Measurements from ENCODE around the gene CFAP69. TPM values are rescaled to one million over a fixed set of nuclear protein-coding genes. Genes with fewer than 3 reads are reported as not detected.

CFAP69 gene
- total and polyA plus RNA-seq, 2 of the 8 experiments (the other 6 are each of a cell fraction or from before 2014, with no cell fraction given) = 1.00 to 3.8 TPM

Small RNA genes lying within 50 kb of the gene (small RNA-seq; reads per million reads assigned to genes)
- gene RF00019 (ENCODE audit: insufficient read depth) = not detected

Other genes with a start within 250 kb of the CFAP69 start
- 8.1 and 9.5 TPM in 2 replicates for gene STEAP1, start 90.7 kb upstream of the CFAP69 start, total RNA-seq (2021; fragmentation: NEBNext Ultra II Directional; extraction: Animal tissue kit (Norgen Biotek cat#: 25700))
- gene STEAP1, start 90.7 kb upstream of the CFAP69 start, polyA plus RNA-seq (2011; rRNA removed) = 3.6 and 9.2 TPM in 2 replicates
- gene STEAP2, start 33.4 kb upstream of the CFAP69 start, total RNA-seq (2021; fragmentation: NEBNext Ultra II Directional; extraction: Animal tissue kit (Norgen Biotek cat#: 25700)) = 17.4 and 18.4 TPM in 2 replicates
- gene STEAP2, start 33.4 kb upstream of the CFAP69 start, polyA plus RNA-seq (2011; rRNA removed) = 9.4 and 13.4 TPM in 2 replicates
- not detected in 2 replicates for gene FAM237B, start 76.1 kb downstream of the CFAP69 start, total RNA-seq (2021; fragmentation: NEBNext Ultra II Directional; extraction: Animal tissue kit (Norgen Biotek cat#: 25700))
- gene FAM237B, start 76.1 kb downstream of the CFAP69 start, polyA plus RNA-seq (2011; rRNA removed) = not detected in 2 replicates
- 21.2 and 25.0 TPM in 2 replicates for gene GTPBP10, start 101.5 kb downstream of the CFAP69 start, total RNA-seq (2021; fragmentation: NEBNext Ultra II Directional; extraction: Animal tissue kit (Norgen Biotek cat#: 25700))
- 3.3 and 4.4 TPM in 2 replicates for gene GTPBP10, start 101.5 kb downstream of the CFAP69 start, polyA plus RNA-seq (2011; rRNA removed)
- gene CLDN12, start 158.3 kb downstream of the CFAP69 start, total RNA-seq (2021; fragmentation: NEBNext Ultra II Directional; extraction: Animal tissue kit (Norgen Biotek cat#: 25700)) = 47.3 and 49.2 TPM in 2 replicates
- 124 and 127 TPM in 2 replicates for gene CLDN12, start 158.3 kb downstream of the CFAP69 start, polyA plus RNA-seq (2011; rRNA removed)
- gene PTTG1IP2, start 224.5 kb downstream of the CFAP69 start, total RNA-seq (2021; fragmentation: NEBNext Ultra II Directional; extraction: Animal tissue kit (Norgen Biotek cat#: 25700)) = not detected in 2 replicates
- gene PTTG1IP2, start 224.5 kb downstream of the CFAP69 start, polyA plus RNA-seq (2011; rRNA removed) = not detected in 2 replicates